Caki2 (cell line): ENCODE results near the gene CST6. TPM values are rescaled to one million over a fixed set of nuclear protein-coding genes. Genes with fewer than 3 reads are reported as not detected.
A peak's percentile ranks its signal among the peaks of the same experiment; 100 is the strongest.

Experiments used
- DNase-seq: peaks from one replicate; pipeline ENCODE4 v3.0.0-alpha.2; 2015; ENCODE audit warnings: low read depth
- in situ Hi-C: cut with HindIII; loops from 2 replicates; pipeline ENCODE4 v1.10.0; 2016; ENCODE audit warnings: low sequenced_read_pairs, low pct_unique_long_range_greater_than_20kb, mixed read lengths
- total RNA-seq: library from RNA; depleted of rRNA; stranded (reverse); fragments of >200 nt; shearing (Covaris generic); gene quantifications from 2 replicates; pipeline ENCODE4 v1.2.3, GENCODE V29; 2014; ENCODE audit warnings: low replicate concordance; rRNA removed

Gene CST6, protein sequence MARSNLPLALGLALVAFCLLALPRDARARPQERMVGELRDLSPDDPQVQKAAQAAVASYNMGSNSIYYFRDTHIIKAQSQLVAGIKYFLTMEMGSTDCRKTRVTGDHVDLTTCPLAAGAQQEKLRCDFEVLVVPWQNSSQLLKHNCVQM
- not detected in 2 replicates for total RNA-seq

DNA sequence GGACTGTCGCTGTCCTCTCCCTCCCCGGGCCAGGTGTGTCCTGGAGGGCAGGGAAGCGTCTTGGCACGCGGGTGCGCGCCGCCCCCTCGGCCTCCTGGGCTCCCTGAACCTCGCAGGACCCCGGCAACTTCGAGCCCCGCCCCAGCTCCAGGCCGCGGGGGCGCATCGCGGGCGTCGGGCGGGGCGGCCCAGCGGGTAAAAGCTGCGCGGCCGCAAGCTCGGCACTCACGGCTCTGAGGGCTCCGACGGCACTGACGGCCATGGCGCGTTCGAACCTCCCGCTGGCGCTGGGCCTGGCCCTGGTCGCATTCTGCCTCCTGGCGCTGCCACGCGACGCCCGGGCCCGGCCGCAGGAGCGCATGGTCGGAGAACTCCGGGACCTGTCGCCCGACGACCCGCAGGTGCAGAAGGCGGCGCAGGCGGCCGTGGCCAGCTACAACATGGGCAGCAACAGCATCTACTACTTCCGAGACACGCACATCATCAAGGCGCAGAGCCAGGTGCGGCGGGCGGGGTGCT lies at the start of gene CST6:
Gene CST6 (plus strand): TSS at position 224 of the 519 bp plus-strand sequence. CDS start 37 bp downstream, at position 261.
- in situ Hi-C loops = no loop called here
- no peak for DNase-seq

DNA sequence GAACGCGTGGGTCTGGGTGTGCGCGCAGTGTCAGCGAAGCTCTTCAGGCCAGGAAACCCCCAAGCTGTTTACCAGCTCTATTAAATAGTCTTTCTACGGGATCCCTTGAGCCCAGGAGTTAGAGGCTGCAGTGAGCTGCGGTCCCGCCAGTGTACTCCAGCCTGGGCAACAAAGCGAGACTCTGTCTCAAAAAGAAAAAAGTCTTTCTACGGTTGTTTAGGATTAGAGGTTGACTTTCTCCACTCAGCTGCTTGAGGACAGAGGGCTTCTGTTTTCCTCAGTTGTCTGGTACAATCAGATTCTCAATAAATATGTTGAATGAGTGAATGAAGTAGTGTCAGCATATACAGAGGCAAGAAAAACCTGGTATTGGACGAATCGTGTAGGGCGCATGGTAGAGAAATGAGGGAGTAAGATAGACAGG lies 49.7 kb upstream of the CST6 start:
- in situ Hi-C loops = no loop called here

DNA sequence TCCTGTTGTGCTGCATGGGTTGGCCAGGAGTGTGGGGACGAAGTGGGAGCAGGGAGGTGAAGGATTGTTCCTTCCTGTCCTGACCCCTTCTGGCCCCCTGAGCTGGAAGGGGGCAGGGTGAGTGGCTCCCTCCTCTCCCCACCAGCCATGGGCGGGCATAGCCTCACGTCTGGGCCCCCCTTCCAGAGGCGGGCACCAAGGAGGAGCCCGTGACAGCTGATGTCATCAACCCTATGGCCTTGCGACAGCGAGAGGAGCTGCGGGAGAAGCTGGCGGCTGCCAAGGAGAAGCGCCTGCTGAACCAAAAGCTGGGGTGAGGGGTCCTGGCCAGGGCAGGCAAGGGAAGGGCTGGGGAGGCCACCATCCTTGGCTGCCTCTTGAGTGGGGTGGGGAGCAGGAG lies 46.9 kb upstream of the CST6 start:
- DNase-seq = no peak
- in situ Hi-C loops = no loop called here

More for the DNA sequence above, 49.7 kb upstream of the CST6 start:
- no peak for DNase-seq

DNA sequence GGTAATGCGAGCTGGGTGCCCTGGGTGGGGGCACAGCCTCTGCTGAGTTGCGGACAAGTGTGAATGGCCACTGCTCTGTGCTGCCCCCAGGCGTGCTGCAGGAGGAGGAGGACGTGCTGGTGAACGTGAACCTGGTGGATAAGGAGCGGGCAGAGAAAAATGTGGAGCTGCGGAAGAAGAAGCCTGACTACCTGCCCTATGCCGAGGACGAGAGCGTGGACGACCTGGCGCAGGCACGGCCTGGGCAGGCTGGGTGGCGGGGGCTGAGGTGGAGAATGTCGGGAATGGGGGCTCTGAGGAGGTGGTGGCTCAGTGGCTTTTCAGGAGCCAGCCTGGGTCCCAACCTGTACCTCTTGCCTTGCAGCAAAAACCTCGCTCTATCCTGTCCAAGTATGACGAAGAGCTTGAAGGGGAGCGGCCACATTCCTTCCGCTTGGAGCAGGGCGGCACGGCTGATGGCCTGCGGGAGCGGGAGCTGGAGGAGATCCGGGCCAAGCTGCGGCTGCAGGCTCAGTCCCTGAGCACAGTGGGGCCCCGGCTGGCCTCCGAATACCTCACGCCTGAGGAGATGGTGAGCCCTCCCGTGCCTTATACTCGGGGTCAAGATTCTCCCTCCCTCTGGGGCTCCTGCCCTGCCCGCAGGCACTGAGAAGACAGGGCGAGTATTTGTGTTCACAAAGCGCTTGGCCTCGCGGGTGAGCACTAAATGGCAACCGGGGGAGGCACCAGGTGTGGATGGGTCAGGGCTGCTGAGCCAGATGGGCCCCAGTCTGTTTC lies 45.6 kb upstream of the CST6 start:
- DNase-seq = no peak
- in situ Hi-C loops = no loop called here

DNA sequence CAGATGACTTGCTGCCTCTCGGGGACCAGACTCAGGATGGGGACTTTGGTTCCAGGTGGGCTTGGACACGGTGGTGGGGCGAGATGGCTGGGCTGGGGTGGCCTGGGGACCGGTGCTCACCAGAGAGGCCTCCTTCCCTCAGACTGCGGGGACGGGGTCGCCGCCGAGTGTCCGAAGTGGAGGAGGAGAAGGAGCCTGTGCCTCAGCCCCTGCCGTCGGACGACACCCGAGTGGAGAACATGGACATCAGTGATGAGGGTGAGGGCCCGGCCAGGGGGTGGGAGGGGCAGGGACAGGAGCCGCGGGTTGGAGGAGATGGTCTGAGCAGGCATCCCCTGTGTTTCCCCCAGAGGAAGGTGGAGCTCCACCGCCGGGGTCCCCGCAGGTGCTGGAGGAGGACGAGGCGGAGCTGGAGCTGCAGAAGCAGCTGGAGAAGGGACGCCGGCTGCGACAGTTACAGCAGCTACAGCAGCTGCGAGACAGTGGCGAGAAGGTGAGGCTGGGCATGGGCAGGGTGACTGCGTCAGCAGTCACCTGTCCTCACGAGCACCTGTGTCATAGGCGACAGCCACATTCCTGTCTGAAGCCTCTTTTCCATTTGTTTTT lies 44.4 kb upstream of the CST6 start:
- no peak for DNase-seq
- in situ Hi-C loops = no loop called here

DNA sequence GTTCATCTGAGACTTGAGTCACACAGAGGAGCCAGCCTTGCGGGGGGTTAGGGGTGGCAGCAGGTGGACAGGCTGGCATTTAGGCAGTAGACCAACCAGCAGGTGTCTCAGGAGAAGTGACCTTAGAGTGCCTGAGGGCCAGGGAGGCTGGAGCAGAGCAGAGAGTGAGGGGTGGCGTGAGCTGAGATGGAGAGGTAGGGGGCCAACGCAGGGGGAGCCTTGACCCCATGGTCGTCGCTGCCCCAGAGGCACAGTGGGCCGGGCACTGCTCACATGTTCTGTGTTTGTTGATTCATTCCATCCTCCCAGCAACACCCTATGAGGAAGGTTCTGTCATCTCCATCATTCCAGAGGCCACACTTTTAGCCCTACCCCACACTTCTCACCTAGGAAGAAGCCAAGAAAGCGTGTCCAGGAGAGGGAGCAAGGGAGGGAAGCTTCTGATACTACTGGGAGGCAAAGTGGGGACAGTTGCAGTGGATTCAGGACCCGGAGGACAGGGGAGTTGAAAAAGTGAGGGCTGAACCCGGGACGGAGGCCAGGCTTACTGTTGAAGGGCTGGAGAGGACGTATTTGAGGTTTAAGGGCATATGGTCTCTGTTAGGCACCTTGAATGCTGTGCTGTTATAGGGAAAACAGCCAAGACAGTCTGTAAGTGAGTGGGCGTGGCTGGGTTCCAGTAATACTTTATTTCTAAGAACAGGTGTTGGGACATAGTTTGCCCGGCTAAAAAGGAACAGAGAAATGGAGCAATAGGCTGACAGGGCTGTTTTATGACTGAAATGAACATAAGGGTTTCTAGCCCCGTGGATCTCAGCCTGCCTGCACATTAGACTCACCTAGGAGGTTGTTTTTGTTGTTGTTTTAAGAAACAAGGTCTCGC lies 43.0 kb upstream of the CST6 start:
- DNase-seq = no peak
- in situ Hi-C loops = no loop called here

DNA sequence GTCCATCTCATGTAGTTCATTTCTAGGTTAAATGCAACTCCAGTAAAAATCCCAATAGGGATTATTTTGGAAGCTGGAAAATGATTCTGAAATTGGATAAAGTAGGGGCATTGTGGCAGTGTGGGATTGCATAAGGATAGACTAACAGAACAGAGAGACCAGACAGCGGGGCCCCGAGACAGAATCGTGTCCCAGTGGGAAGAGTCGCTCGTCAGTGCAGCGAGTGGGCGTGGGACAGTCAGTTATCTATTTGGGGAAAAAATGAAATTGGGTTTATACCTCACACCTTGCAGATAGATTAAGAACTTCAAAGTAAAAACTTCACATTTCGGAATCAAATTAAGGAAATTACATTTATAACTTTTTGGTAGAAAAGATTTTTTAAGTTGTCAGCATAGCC lies 39.7 kb upstream of the CST6 start:
- in situ Hi-C loops = no loop called here
- no peak for DNase-seq

DNA sequence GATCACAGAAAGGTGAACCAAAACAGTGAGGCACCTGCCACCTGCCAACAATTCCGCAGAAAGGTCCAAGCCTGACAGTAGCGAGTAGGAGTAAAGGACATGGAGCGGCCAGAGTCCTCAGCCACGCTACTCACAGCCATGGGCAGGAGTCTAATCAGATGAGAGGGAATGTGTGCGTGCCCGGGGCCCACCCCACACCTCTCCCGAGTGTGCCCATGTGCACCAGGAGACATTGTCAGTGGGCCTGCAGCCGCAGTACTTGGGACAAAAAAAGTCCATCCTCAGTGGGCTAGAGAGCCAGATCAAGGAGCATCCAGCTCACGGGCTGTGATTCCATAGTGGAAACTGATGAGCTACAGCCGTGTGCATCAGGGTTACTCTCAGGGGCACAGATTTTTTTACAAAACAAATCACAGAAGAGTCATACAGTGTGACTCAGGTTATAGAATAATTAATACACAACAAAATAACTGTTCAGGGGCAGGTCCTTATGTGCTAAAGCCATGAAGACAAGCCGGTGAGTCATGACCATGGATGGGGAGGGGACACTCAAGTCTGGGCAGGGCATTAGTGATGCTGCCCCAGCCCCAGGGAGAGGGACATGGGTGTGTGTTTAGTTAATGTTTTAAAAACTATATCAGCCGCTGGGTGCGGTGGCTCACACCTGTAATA lies 38.2 kb upstream of the CST6 start:
- in situ Hi-C loops = no loop called here
- DNase-seq = peak; percentile 23

DNA sequence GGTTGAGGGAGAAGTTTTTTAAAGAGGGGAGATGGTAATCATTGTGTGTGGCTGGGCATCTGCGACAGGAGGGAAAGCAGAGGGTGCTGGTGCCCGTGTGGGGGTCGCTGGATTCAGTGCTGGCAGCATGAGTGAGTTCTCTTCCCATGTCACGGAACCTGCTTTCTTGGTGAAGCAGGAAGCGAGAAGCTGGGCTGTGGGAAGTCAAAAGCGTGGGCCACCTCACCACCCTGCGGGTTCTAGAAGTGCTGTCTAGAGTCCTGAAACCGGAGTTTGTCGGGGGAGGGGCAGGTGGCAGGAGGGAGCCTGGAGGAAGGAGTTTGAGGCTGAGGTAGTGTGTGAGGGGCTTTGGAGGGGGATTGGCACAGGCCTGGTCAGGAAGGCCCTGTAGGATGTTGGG lies 36.0 kb upstream of the CST6 start:
- in situ Hi-C loops = no loop called here
- DNase-seq = no peak

DNA sequence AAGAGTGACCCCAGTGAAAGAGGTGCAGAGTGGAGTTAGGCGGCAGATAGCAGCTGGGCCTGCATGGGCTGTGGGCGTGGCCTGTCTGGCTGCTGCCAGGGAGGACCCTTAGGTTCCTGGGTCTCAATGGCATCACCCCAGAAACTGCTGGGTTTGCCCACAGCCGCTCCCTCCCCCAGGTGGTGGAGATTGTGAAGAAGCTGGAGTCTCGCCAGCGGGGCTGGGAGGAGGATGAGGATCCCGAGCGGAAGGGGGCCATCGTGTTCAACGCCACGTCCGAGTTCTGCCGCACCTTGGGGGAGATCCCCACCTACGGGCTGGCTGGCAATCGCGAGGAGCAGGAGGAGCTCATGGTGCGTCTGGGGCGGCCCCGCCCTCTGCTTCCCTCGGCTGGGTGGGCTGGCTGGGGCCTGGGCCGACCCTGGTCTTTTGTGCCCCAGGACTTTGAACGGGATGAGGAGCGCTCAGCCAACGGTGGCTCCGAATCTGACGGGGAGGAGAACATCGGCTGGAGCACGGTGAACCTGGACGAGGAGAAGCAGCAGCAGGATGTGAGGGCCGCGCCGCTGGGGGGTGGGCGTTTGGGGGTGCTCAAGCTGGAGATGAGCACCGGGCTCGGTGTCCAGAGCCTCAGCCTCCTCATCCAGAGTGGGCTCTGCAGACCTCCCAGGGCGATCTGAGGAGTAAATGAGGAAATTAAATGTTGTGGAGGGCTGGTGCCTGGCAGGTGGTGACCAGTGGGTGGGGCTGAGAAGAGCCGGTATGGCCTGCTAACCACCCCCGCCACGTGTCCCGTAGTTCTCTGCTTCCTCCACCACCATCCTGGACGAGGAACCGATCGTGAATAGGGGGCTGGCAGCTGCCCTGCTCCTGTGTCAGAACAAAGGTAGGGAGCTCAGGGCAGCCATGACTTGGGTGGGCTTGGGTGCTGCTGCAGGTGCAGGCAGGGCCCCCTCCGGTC lies 35.3 kb upstream of the CST6 start:
- in situ Hi-C loops = no loop called here
- DNase-seq = no peak

DNA sequence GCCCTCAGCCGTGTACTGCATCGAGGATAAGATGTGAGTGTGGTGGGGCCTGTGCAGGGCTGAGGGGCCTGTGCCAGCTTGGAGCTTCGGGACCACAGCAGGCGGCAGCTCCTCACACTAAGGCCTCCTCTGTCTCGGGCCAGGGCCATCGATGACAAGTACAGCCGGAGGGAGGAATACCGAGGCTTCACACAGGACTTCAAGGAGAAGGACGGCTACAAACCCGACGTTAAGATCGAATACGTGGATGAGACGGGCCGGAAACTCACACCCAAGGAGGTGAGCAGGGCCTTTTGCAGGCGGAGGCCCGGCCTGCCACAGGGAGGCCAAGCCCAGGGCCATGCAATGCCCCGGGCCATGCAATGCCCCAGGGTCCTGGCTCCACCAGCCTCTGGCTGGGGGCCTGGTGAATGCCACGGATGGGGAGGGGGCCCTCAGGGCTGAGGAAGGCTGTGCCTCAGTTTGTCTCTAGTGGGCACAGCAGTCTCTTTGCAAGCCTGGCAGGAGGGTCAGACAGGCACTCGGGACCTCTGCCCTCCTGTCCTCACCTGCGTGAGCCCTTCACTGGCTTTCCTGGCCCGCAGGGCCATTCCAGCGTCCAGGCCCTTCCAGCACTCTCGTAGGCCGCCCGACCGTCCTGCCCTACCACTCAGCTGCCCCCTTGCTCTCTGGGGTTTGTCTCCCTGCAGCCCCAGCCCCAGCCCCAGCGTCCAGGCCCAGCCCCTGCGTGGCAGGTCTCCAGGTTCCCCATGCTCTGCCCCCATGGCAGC lies 34.0 kb upstream of the CST6 start:
- in situ Hi-C loops = no loop called here
- no peak for DNase-seq

DNA sequence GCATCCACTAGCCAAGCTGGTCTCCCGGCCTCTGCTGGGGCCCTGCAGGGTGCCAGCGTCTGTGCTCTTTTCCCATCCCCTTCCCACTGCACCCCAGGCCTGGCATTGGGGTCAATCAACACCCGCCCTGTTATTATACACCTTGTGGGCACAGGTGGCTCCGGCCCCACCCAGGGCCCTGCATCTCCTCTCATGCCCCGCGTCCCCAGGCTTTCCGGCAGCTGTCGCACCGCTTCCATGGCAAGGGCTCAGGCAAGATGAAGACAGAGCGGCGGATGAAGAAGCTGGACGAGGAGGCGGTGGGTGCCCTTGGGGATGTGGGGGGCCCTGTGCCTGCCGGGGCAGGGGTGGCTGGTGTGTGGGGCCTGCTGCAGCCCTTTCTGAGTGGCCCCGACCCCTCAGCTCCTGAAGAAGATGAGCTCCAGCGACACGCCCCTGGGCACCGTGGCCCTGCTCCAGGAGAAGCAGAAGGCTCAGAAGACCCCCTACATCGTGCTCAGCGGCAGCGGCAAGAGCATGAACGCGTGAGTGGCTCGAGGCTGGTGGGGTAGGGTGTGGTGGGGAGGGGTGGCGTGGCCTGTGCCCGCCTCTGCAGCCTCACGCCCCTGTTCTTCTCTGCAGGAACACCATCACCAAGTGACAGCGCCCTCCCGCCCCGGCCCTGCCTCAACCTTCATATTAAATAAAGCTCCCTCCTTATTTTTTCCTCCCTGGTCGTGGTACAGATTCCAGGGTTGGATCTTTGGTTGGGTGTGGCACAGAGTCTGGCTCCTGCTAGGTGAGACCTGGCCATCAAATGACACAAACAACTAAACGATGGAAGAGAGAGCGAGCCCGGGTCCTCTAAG lies 33.2 kb upstream of the CST6 start:
- no peak for DNase-seq
- in situ Hi-C loops = no loop called here

DNA sequence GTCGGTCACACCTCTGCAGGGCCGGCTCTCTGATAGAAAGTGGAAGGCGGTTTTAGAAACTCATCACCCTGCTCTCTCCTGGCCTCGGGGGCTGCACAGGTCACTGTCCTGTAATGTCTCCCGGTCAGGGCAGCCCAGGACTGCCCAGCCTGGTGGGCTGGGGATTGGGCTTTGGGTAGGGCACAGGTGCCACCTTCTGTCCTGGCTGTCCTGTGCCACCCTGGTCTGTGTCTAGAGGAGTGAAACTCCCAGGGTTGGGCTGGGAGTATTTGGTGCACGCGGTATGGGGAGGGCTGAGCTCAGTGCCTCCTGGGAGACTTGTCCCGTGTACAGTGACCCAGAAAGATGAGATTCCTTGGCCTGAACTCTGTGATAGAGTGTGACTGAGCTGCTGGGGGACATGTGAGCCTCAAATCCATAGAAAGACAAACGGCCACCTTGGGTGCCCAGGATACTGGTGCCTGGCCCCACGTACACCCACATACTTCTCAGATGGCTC lies 32.5 kb upstream of the CST6 start:
- in situ Hi-C loops = no loop called here
- no peak for DNase-seq

DNA sequence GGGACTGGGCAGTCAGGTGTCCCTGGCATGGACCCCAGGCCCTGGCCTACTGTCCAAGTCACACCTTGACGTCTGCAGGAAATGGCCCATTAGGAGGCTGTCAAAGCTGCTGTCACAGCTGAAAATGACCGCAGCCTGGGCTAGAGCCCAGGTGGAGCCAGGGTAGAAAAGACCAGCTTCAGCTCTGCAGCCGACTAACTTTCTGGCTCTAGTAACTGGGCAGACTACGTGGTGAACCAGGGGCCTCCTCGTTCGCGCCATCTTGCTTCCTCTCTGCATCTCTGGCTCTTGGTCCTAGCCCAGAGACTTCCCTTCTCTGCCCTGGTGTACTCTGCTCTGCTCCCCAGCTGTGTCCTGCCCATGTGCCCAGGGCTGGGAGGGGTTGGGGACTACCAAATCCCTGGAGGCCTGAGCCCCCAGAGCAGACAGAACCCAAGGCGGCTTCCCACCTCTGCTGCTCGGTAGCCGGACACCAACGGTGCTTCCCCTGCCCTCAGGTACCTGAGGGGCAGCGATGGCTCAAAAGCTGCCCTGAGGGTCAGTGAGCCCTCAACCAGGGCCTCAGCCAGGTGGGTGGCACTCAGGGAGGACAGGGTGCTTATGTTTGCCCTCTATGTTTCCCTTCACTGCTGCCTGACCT lies 30.6 kb upstream of the CST6 start:
- DNase-seq = no peak
- in situ Hi-C loops = no loop called here
